GM21381 (cell line): ENCODE measurements around the gene CLPTM1L.
"Not testable (repeated sequence)": the region's sequence is repeated elsewhere in the genome, so short reads cannot be mapped to it uniquely, and the experiment has no call there.

Experiments used
- ATAC-seq: cut with Tn5 transposase; IDR thresholded peaks from one replicate; pipeline ENCODE4 v1.9.1; 2021; ENCODE audit warnings: mild to moderate bottlenecking, moderate library complexity; ENCODE audit not compliant: unreplicated experiment

The CLPTM1L gene

DNA sequence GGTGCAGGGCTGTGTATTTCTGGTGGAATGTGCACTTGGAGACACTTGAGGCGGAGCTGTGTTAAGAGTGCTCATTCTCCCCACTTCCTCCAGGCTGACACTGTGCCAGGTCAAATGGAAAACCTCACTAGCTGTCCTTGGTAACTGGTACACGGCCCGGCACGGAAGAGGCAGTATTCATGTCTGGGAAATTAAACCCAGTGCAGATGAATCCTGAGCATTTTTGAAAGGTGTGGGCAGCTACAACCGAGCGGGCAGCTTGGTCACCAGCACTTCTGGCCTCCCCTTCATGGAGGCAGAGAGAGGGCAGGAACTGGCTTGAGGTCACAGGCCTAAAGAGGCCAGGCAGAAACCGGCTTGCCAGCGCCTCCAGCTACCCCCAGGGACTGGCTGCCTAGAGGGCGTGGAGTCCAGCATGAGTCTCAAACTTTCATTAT lies 1.6 kb downstream of the CLPTM1L start:
- no peak for ATAC-seq

DNA sequence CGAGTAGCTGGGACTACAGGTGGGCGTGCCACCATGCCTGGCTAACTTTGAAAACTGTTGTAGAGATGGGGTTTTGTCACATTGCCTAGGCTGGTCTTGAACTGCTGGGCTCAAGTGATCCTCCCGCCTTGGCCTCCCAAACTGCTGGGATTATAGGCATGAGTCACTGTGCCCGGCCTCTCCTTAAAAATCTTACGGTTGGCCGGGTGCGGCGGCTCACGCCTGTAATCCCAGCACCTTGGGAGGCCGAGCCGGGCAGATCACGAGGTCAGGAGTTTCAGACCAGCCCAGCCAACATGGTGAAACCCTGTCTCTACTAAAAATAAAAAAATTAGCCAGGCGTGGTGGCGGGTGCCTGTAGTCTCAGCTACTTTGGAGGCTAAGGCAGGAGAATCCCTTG lies 2.2 kb downstream of the CLPTM1L start:
- not testable (repeated sequence) for ATAC-seq

DNA sequence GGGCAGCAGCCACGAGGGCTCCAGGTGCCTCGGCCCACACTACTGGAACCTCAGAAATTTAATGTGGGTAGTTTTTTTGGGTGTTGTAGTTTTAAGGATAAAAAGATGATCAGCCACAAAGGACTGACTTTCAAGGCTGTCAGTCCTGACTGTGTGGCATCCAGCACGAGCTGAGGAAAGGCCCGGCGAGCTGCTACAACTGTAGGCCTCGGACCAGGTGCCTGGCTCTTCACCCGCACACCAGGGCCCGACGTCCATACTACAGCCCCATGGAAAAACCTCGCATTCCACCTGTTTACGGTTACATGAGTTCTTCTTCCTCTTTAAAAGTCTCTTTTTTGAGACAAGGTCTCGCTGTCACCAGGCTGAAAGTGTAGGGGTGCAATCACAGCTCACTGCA lies 2.6 kb downstream of the CLPTM1L start:
- no peak for ATAC-seq

DNA sequence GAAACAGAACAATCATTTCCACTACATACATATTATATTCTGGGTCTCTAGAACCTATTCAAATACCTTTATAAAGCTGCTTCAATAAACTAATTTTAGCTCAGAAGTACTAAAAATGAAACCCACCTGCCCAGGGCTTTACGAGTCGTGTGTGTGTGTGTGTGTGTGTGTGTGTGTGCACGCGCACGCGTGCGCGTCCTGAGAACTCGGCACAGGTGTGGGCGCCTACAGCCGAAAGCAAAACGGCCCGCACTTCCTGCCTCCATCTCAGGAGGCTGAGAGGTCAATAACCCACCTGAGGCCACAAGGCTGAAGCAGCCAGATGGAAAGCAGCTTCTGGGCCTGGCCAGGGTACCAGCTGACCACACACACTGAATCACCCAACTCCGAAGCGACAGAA lies 3.0 kb downstream of the CLPTM1L start:
- no peak for ATAC-seq

DNA sequence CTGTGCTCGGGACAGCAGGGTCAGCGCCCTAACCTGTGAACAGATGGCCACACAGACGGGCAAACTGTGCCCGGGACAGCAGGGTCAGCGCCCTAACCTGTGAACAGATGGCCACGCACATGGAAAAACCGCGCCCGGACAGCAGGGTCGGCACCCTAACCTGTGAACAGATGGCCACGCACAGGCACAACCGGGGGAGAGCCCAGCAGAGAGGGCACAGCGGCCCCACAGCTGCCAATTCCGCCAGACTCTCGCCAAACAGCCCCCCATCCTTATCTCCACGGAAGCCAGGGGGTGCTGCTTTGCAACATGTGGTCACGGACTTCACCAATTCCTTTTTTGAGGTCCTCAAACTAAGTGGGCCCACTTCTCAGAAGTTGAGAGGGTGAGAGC lies 5.1 kb downstream of the CLPTM1L start:
- not testable (repeated sequence) for ATAC-seq

DNA sequence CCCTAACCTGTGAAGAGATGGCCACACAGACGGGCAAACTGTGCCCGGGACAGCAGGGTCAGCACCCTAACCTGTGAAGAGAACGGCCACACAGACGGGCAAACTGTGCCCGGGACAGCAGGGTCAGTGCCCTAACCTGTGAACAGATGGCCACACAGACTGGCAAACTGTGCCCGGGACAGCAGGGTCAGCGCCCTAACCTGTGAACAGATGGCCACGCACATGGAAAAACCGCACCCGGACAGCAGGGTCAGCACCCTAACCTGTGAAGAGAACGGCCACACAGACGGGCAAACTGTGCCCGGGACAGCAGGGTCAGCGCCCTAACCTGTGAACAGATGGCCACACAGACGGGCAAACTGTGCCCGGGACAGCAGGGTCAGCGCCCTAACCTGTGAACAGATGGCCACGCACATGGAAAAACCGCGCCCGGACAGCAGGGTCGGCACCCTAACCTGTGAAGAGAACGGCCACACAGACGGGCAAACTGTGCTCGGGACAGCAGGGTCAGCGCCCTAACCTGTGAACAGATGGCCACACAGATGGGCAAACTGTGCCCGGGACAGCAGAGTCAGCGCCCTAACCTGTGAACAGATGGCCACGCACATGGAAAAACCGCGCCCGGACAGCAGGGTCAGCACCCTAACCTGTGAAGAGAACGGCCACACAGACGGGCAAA lies 5.6 kb downstream of the CLPTM1L start:
- not testable (repeated sequence) for ATAC-seq

DNA sequence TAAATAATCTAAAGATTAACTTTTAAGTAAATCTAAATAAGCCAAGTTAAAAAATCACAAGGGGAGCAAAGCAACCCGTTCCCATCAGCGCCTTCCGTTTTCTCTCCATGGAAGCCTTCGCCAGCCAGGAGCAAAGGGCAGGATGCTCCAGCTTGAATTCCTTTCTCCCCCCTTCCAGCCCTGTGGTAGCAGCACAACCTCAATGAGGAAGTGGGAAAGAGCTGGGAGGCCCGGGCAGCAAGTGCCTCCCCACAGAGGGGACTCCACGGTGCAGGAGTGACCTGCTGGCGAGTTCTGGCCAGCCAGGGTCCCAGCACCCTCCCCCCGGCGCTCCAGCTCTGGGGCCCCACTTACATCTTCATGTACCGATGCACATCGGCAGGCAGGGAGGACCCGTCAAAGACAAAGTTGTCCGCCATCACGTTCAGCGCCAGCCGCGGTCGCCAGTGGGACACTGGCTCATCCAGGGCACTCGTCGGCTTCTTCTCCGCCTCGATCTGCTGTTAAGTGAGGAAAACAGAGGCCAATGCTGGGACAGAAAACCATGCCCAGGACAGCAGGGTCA lies 6.3 kb downstream of the CLPTM1L start:
- no peak for ATAC-seq

DNA sequence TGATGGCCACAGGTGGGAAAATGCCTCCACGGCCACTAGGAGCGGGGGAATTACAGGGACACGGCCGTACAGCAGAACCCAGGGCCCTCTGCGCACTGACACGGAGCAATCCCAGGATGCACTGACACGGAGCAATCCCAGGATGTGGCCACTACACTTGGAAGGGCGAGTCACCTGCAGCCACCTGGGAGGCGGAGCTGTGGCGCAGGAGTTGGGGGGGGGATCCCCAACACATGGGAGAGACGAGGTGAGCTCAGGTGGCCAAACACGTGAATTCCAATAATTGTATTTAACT lies 6.8 kb downstream of the CLPTM1L start:
- ATAC-seq = no peak

DNA sequence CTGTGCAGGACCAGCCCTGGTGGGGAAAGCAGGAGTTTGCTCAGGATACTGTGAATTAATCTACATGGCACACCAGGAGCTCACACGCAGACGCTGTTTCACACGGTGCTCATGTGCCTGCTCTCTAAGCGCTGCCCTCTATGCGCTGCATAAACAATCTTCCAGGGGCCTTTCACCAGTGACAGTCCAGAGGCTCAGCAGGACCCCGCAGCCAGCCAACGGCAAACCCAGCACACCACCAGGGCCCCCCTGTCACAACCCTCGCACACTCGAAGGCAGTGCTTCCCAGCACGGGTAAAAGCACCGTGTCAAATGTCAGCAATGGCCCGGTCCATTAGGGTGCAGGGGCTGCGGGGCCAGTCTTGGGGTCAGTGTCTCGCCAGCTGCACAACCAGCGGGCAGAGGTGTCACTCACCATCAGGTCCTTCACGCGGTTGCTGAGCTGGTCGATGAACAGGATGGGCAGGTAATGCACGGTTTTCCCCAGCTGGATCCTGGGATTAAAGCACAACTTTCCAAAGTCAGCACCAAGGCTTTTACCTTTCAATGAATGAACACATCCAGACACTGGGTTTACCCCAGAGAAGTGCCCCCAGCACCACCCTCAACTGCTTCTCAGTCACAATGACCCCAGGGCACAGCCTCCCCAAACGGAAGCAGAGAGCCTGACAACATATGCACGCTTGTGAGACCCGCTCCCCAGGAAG lies 7.3 kb downstream of the CLPTM1L start:
- no peak for ATAC-seq

DNA sequence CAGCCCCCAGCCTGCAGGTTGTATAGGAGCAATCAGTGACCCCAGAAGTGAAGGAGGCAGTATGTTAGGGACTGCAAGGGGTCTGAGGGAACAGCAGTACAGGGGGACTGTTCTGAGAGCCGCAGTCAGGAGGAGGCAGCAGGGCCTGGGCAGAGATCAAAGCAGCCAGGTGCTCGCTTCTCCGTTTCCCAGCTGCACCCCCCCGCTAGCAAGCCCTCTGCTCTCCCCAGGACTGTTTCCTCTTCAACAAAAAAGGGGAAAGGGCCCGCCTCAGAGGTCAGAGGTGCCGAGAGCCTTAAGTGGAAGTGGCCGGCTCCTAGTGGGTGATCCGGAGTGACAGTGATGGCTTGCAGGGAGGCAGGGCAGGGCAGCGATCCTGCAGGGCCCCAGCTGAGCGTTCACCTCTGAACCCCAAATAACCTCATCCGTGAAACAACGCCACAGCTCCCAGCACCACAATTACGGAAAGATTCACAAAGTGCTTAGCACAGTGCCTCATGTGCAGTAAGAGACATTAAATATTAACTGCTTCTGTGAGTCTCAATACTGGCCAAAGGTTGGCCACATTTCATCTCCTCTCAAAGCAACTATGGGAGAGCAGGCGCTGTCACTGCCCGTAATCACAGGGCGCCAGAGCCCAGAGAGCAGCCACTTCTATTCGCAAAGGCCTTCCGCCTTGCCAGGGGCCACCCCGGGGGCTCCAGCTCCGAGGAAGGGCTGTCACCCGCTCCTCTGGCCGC lies 8.0 kb downstream of the CLPTM1L start:
- no peak for ATAC-seq

DNA sequence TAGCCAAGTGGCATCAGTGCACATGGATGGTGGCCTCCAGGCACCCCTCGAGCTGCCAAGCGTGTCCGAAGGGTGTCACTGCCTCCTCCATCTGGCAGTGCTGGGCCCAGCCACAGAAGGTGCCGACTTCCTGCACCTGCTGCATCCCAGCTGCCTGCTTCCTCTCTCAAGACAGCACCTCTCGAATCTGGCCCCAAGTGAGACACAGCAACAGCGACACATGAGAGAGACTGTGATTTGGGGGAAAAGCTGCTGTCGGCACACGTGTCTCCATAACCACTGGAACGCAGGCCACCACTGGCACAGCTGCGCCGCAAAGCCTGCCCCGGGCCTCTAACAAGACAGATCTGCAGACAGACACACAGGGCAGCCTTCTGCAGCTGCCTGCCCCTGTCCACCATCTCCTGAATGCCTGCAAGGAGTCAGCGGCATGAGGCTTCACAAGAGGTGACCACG lies 8.8 kb downstream of the CLPTM1L start:
- no peak for ATAC-seq

DNA sequence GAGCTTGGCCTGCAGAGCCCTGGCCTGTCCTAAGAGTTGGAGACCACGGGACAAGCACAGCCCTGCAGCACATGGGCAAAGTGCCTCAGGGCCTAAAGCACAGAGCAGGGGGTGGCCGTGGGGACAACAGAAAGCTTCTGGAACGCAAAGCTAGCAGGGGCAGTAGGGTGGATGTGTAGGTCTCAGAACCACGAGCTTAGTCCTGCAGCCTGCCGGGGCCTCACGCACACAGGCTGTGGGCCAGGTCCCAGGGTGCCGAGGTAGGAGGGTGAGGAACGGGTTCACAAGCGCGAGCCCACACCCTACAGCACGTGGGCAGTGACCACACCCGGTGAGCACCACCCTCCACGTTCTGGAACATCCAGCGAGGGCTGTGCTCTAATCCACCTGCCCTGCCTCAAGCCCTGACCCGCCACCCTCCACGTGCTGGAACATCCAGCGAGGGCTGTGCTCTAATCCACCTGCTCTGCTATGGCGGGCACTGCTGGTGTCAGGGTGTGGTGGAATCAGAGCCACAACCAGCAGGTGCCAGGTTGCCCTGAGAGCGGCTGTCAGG lies 9.3 kb downstream of the CLPTM1L start:
- ATAC-seq = no peak

DNA sequence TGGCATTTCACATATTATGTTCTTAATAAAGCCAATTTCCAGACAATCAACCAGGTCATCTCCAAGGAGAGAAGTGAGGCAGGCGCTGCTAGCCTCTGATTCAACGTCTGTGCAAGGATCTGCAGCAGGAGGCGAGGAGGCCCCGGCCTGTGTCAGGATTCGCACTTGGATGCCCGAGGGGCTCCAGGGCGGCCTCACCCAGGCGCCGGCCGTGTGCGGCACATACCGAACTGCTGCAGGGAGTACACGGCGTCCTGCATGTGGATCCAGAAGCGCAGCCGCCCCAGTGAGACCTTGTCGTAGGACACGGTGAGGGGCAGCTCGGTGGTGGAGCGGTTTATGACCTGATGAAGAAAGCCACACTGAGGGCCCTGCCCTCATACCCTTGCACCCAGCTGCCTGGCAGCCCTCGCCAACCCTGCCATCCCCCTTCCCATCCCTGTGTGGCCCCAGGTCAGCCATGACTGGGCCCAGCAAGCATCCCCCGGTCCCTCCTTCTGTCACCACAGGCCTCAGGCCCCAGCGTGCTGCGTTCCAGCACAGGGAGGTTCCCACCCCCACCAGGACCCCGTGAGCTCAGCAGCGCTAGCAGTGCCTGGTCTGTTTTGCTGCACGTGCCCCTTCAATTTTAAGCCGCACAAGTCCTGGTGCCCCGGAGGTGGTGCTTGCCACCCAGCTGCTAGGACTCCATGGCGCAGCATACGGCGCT lies 9.9 kb downstream of the CLPTM1L start:
- ATAC-seq = no peak

DNA sequence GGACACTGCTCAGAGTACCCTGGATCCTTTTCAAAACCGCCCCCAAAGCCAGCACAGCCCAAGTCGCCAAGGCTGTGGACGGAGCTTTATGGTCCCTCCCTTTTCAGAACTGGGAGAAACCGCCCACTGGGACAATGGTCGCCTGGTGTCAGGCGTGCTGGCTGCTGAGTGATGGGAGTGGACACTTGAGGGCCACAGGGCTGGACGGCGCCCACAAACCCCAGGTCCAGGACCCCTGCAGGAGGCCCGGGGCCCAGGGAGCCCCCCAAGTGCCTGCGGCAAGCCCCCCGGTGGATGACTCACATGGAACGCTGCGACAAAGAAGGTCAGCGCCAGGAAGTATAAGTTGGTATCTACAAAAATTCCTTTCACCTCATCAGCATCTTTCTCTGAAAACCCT lies 10.9 kb downstream of the CLPTM1L start:
- ATAC-seq = no peak

DNA sequence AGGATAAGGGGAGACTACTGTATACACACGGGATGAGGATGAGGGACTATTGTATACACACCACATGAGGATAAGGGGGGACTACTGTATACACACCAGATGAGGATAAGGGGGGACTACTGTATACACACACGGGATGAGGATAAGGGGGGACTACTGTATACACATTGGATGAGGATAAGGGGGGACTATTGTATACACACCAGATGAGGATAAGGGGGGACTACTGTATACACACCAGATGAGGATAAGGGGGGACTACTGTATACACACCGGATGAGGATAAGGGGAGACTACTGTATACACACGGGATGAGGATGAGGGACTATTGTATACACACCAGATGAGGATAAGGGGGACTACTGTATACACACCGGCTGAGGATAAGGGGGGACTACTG lies 11.6 kb downstream of the CLPTM1L start:
- not testable (repeated sequence) for ATAC-seq

DNA sequence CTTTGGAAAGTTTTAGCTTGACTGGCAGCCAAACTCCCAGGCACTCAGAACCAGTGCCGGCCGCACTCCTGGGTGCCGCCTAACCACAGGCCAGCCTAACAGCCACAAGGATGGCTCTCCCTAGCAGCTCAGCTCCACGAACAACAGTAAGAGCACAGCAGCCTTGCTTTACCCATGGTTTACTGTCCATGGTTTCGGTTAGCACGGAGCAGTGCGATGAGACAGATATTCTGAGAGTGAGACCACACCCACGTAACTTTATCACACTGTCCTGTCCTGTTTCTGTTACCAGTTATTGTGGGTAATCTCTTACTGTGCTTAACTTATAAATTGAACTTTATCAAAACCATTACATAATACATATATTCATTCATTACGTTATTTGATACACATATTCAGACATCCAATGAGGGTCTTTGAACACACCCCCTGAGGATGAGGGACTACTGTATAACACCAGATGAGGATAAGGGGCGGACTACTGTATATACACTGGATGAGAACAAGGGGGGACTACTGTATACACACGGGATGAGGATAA lies 12.4 kb downstream of the CLPTM1L start:
- ATAC-seq = no peak

DNA sequence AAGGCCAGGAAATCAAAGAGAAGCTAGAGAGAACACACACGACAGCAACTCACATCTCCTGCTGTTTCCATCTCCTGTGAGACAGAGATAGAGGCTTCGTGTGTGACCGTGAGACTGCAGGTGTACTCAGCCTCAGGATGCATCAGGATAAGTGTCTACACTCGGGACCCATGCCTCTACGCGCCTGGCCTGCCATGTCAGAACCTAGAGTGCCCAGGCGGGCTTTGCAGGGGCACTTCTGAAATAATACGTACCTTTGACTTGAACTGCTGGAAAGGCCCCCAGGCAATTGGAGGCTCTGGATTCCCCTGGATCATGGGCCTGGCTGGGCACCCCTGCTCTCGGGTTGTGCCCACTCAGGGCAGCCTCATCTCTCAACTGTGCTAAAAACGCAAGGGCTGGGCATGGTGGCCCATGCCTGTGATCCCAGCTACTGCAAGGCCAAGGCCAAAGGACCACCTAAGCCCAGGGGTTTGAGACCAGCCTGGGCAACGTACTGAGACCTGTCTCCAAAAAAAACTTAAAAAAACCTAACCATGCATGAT lies 13.0 kb downstream of the CLPTM1L start:
- no peak for ATAC-seq

DNA sequence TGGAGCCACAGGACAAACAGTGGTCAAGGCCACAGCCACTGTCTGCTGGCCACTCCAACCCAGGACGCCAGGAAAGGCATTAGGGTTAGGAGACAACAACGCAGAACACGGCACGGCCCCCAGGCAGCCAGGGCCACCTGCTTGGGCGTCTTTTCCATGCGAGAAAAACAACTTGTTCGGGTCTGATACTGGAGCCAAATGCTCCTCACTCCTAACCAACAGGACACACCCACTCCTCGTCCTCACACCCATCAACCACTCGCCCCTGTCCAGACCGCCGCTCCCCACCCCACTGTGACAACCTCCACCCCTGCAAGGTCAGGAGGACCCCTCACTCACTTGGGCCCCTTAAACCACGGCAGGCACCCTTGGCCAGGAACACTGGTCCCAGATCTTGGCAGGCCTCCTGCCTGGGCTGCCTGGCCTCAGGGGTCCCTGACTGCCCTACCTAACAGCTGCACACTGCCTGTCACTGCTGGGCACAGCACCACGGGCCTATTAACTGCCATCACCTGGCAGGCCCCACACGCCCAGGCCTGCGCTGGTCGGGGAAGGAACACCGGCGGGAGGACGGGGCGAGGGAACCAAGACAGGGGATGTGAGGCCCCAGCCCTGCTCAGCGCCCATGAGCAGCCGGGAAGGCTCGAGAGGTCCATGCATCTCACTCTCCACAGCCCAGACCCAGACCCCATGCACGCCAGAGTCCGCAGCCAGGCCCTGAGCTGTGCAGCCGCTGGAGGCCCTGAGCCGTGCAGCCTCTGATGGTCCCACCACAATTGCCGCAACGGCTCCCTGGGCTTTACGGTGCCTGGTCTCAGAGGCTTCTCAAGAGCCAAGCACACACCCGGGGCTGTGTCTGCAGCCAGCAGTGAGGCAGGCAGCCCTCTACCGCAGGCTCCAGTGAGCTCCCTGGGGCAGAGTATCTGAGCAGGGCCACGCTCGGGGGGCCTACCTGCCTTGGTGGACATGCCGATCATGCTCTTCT lies 13.8 kb downstream of the CLPTM1L start:
- ATAC-seq = no peak
